PC-3 (cell line): ENCODE measurements around the gene OVCA2. TPM values are rescaled to one million over a fixed set of nuclear protein-coding genes. Genes with fewer than 3 reads are reported as not detected.

Source experiments
- ATAC-seq: fragments of 200-7000 bp; cut with Tn5 transposase; 2 replicates; pipeline ENCODE4 v1.9.1; 2020; ENCODE audit warnings: mild to moderate bottlenecking, moderate library complexity
- BruUV-seq: library from RNA; stranded (reverse); fragments of 400-500 nt; replicated peaks from 2 replicates; lab custom pipeline; 2021; lab: Mats Ljungman, UMichigan
- CTCF ChIA-PET: fragments of 300-600 bp; sonication (Branson Sonifier 250); formaldehyde crosslinking; loops from one replicate; lab custom pipeline; 2022; ENCODE audit warnings: antibody characterized with exemption; lab: Charles Lee
- POLR2A ChIA-PET: fragments of 300-600 bp; sonication (Branson Sonifier 250); formaldehyde crosslinking; loops from one replicate; lab custom pipeline; 2022; ENCODE audit warnings: antibody characterized with exemption; ENCODE audit not compliant: unreplicated experiment; lab: Charles Lee
- DNase-seq: peaks from one replicate; pipeline ENCODE4 v3.0.0-alpha.2; 2015
- H2AFZ ChIP-seq: fragments of 300-600 bp; sonication (generic); 2 replicates; pipeline ENCODE4 v1.6.0; 2016; ENCODE audit warnings: antibody characterized with exemption, low read length
- H3F3A ChIP-seq: fragments of 300-600 bp; sonication (generic); one replicate; pipeline ENCODE4 v1.6.0; 2017; ENCODE audit warnings: antibody characterized with exemption, low read length, control low read depth, mild to moderate bottlenecking; ENCODE audit not compliant: unreplicated experiment
- H3K27ac ChIP-seq: fragments of 300-600 bp; sonication (generic); 2 replicates; pipeline ENCODE4 v1.5.1; 2016; ENCODE audit warnings: mild to moderate bottlenecking, low read length
- H3K27me3 ChIP-seq: fragments of 300-600 bp; sonication (generic); 2 replicates; pipeline ENCODE4 v1.6.1; 2016; ENCODE audit warnings: low read length, mixed read lengths
- H3K36me3 ChIP-seq: fragments of 300-600 bp; sonication (generic); 2 replicates; pipeline ENCODE4 v1.6.1; 2016; ENCODE audit warnings: low read depth, mixed run types, low read length, mixed read lengths
- H3K4me1 ChIP-seq: fragments of 300-600 bp; sonication (generic); 2 replicates; pipeline ENCODE4 v1.5.1; 2016; ENCODE audit warnings: low read length; ENCODE audit not compliant: insufficient read depth
- H3K4me2 ChIP-seq: fragments of 300-600 bp; sonication (generic); 2 replicates; pipeline ENCODE4 v1.6.0; 2016; ENCODE audit warnings: low read length
- H3K4me3 ChIP-seq: fragments of 300-600 bp; sonication (generic); 2 replicates; pipeline ENCODE4 v1.5.1; 2016; ENCODE audit warnings: mild to moderate bottlenecking, low read length, mixed read lengths
- H3K79me2 ChIP-seq: fragments of 300-600 bp; sonication (generic); 2 replicates; pipeline ENCODE4 v1.6.1; 2017; ENCODE audit warnings: low read length, mixed read lengths
- H3K9ac ChIP-seq: fragments of 300-600 bp; sonication (generic); 2 replicates; pipeline ENCODE4 v1.6.0; 2016; ENCODE audit warnings: mild to moderate bottlenecking, low read length
- H3K9me2 ChIP-seq: fragments of 300-600 bp; sonication (generic); replicated peaks from 2 replicates; pipeline ENCODE4 v1.6.1; 2016; ENCODE audit warnings: mixed run types, low read length, mixed read lengths
- H3K9me3 ChIP-seq: fragments of 300-600 bp; sonication (generic); 2 replicates; pipeline ENCODE4 v1.6.1; 2016; ENCODE audit warnings: low read length, mixed read lengths
- H4K20me1 ChIP-seq: fragments of 300-600 bp; sonication (generic); 2 replicates; pipeline ENCODE4 v1.6.1; 2016; ENCODE audit warnings: low read length, mixed read lengths
- EZH2 ChIP-seq: fragments of 300-600 bp; sonication (generic); IDR thresholded peaks from one replicate; pipeline ENCODE4 v1.6.1; 2017; ENCODE audit warnings: antibody characterized with exemption, mild to moderate bottlenecking, low read length; ENCODE audit not compliant: unreplicated experiment
- EZH2phosphoT487 ChIP-seq: fragments of 300-600 bp; sonication (generic); IDR thresholded peaks from 2 replicates; pipeline ENCODE4 v1.6.1; 2018; ENCODE audit warnings: mild to moderate bottlenecking, antibody characterized with exemption, low read length, borderline replicate concordance
- intact Hi-C: fragments of 100-400 bp; cut with micrococcal nuclease; formaldehyde crosslinking; loops from 2 replicates; pipeline ENCODE4 v1.9.0; 2023
- total RNA-seq: library from RNA; depleted of rRNA; stranded (reverse); fragments of >200 nt; gene quantifications from 2 replicates; pipeline ENCODE4 v1.2.3, GENCODE V29; 2014
- TF ChIP-seq, protein P1 (sequence below): fragments of 300-600 bp; sonication (generic); conservative IDR thresholded peaks from 2 replicates; pipeline ENCODE4 v1.5.1; 2017; ENCODE audit warnings: antibody characterized with exemption, low read depth, mild to moderate bottlenecking, low read length

Gene OVCA2
- total RNA-seq, 1 experiment from 2014 or later = 58.6 TPM

GRCh38 chr17:1994707-1995106, 47.1 kb upstream of the OVCA2 start:
- Histone ChIP-seq H3K27ac (no peak overlapping the region), H3K9ac (no peak overlapping the region), H3F3A (no peaks in the 10 kb centered on the region), H3K9me3 (no peaks in the 10 kb centered on the region), H3K79me2 (peaks cover 8% of the 10 kb centered on the region; the same call in 1 of the 2 replicates), H4K20me1 (no peaks in the 10 kb centered on the region), H3K27me3 (no peaks in the 10 kb centered on the region), H3K4me1 (peaks cover 15% of the 10 kb centered on the region), H3K4me2 (no peak overlapping the region), H3K4me3 (no peak overlapping the region), H3K9me2 (no peaks in the 10 kb centered on the region), H2AFZ (no peak overlapping the region), H3K36me3 (no peaks in the 10 kb centered on the region)
- intact Hi-C loops = no loop called here
- DNase-seq (no peak), ATAC-seq (no peak)
- ChIA-PET CTCF (no interaction called here), POLR2A (no interaction called here)
- BruUV-seq = no TSS peak
- TF ChIP-seq, protein P1, sequence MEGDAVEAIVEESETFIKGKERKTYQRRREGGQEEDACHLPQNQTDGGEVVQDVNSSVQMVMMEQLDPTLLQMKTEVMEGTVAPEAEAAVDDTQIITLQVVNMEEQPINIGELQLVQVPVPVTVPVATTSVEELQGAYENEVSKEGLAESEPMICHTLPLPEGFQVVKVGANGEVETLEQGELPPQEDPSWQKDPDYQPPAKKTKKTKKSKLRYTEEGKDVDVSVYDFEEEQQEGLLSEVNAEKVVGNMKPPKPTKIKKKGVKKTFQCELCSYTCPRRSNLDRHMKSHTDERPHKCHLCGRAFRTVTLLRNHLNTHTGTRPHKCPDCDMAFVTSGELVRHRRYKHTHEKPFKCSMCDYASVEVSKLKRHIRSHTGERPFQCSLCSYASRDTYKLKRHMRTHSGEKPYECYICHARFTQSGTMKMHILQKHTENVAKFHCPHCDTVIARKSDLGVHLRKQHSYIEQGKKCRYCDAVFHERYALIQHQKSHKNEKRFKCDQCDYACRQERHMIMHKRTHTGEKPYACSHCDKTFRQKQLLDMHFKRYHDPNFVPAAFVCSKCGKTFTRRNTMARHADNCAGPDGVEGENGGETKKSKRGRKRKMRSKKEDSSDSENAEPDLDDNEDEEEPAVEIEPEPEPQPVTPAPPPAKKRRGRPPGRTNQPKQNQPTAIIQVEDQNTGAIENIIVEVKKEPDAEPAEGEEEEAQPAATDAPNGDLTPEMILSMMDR = no peak
- no peak for TF ChIP-seq EZH2
- no peak for TF ChIP-seq EZH2phosphoT487

DNA sequence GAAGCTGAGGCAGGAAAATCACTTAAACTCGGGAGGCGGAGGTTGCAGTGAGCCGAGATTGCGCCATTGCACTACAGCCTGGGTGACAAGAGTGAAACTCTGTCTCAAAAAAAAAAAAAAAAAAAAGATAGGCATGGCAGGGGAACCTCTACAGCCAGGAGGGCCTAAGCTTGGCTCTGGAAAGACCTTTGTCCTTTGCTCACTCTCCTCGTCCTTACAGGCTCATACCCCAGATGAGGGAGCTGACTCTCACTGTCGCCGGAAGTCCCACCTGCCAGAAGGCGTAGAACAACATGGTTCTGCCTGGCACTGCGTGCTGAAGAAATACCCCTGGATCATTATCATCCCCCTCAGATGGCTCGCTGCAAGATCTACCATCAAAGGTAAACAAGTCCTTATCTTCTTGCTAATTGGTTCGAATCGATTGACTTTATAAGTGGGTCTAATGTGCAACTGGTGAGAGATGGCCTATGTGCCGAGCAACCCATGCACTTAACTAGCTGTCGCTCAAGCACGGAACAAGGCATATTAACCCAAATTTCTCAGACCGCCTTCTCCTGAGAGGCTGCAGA, 46.4 kb upstream of the OVCA2 start:
- Histone ChIP-seq H3K4me3 (no peak overlapping the region), H3K9me2 (no peaks in the 10 kb centered on the region), H3K36me3 (no peaks in the 10 kb centered on the region), H3K79me2 (peaks cover 8% of the 10 kb centered on the region; the same call in 1 of the 2 replicates), H3K4me1 (peaks cover 12% of the 10 kb centered on the region), H3F3A (no peaks in the 10 kb centered on the region), H2AFZ (no peak overlapping the region), H3K27ac (no peak overlapping the region), H4K20me1 (no peaks in the 10 kb centered on the region), H3K4me2 (no peak overlapping the region), H3K9me3 (no peaks in the 10 kb centered on the region), H3K27me3 (no peaks in the 10 kb centered on the region), H3K9ac (no peak overlapping the region)
- ATAC-seq = no peak
- CTCF ChIA-PET = no interaction called here
- intact Hi-C loops = no loop called here
- no peak for TF ChIP-seq EZH2phosphoT487
- no peak for TF ChIP-seq EZH2
- no peak for DNase-seq
- POLR2A ChIA-PET = no interaction called here
- no TSS peak for BruUV-seq

GRCh38 chr17:1995907-1996799, 45.7 kb upstream of the OVCA2 start:
- no peak for ATAC-seq
- Histone ChIP-seq H4K20me1 (no peaks in the 10 kb centered on the region), H3K4me1 (peaks cover 12% of the 10 kb centered on the region), H3K4me3 (no peak overlapping the region), H3K27me3 (no peaks in the 10 kb centered on the region), H3K36me3 (no peaks in the 10 kb centered on the region), H3F3A (no peaks in the 10 kb centered on the region), H3K9me3 (no peaks in the 10 kb centered on the region), H3K4me2 (no peak overlapping the region), H2AFZ (no peak overlapping the region), H3K9me2 (no peaks in the 10 kb centered on the region), H3K79me2 (peaks cover 8% of the 10 kb centered on the region; the same call in 1 of the 2 replicates), H3K9ac (no peak overlapping the region), H3K27ac (no peak overlapping the region)
- POLR2A ChIA-PET = no interaction called here
- CTCF ChIA-PET = no interaction called here
- intact Hi-C loops = no loop called here
- BruUV-seq = no TSS peak
- DNase-seq = no peak
- TF ChIP-seq EZH2 (no peak), EZH2phosphoT487 (no peak)
